GM23338 (cell line): ENCODE results near the gene CCNY. TPM values are rescaled to one million over a fixed set of nuclear protein-coding genes. Genes with fewer than 3 reads are reported as not detected.

Source experiments
- ATAC-seq: fragments of 200-7000 bp; cut with Tn5 transposase; 3 replicates; pipeline ENCODE4 v1.9.1; 2020
- DNase-seq: peaks from one replicate; pipeline ENCODE4 v3.0.0-alpha.2; 2015; ENCODE audit warnings: low spot score
- H2AFZ ChIP-seq: fragments of 200-600 bp; sonication (generic); 2 replicates; pipeline ENCODE4 v1.8.0; 2016; ENCODE audit warnings: antibody characterized with exemption, mild to moderate bottlenecking, moderate library complexity
- H3F3A ChIP-seq: fragments of 200-600 bp; sonication (generic); replicated peaks from 2 replicates; pipeline ENCODE4 v1.8.0; 2017; ENCODE audit warnings: antibody characterized with exemption, mixed run types, low read depth
- H3K27ac ChIP-seq: fragments of 200-600 bp; sonication (generic); 2 replicates; pipeline ENCODE4 v1.6.1; 2016; ENCODE audit warnings: low read depth
- H3K27me3 ChIP-seq: fragments of 200-600 bp; sonication (generic); 2 replicates; pipeline ENCODE4 v1.8.0; 2016; ENCODE audit warnings: mild to moderate bottlenecking, mixed run types, moderate library complexity; ENCODE audit not compliant: insufficient read depth
- H3K36me3 ChIP-seq: fragments of 200-600 bp; sonication (generic); 2 replicates; pipeline ENCODE4 v1.8.0; 2016; ENCODE audit warnings: mild to moderate bottlenecking; ENCODE audit not compliant: insufficient read depth
- H3K4me1 ChIP-seq: fragments of 200-600 bp; sonication (generic); 2 replicates; pipeline ENCODE4 v1.8.0; 2016; ENCODE audit warnings: mild to moderate bottlenecking, moderate library complexity; ENCODE audit not compliant: insufficient read depth
- H3K4me2 ChIP-seq: fragments of 200-600 bp; sonication (generic); 2 replicates; pipeline ENCODE4 v1.7.1; 2017; ENCODE audit warnings: mixed run types
- H3K4me3 ChIP-seq: fragments of 200-600 bp; sonication (generic); 2 replicates; pipeline ENCODE4 v1.6.1; 2016; ENCODE audit warnings: mixed run types
- H3K79me2 ChIP-seq: fragments of 200-600 bp; sonication (generic); replicated peaks from 2 replicates; pipeline ENCODE4 v1.8.0; 2017; ENCODE audit warnings: mild to moderate bottlenecking; ENCODE audit not compliant: insufficient read depth
- H3K9me2 ChIP-seq: fragments of 200-600 bp; sonication (generic); 2 replicates; pipeline ENCODE4 v1.8.0; 2017; ENCODE audit not compliant: insufficient read depth
- H4K20me1 ChIP-seq: fragments of 200-600 bp; sonication (generic); replicated peaks from 2 replicates; pipeline ENCODE4 v1.8.0; 2017; ENCODE audit warnings: mild to moderate bottlenecking; ENCODE audit not compliant: insufficient read depth
- H3K27ac Mint-ChIP-seq: 2 replicates; pipeline ENCODE4 v1.8.0; 2020; ENCODE audit warnings: inconsistent platforms, mild to moderate bottlenecking, moderate library complexity, mixed read lengths
- H3K27me3 Mint-ChIP-seq: 3 replicates; pipeline ENCODE4 v1.8.0; 2022; ENCODE audit warnings: low read depth, mild to moderate bottlenecking, moderate library complexity, mixed read lengths, inconsistent platforms; ENCODE audit not compliant: insufficient read depth, poor library complexity
- H3K36me3 Mint-ChIP-seq: 3 replicates; pipeline ENCODE4 v1.8.0; 2021; ENCODE audit warnings: low read depth, mild to moderate bottlenecking, inconsistent platforms, moderate library complexity, mixed read lengths
- H3K4me1 Mint-ChIP-seq: 3 replicates; pipeline ENCODE4 v1.8.0; 2020; ENCODE audit warnings: mild to moderate bottlenecking, inconsistent platforms, mixed read lengths
- H3K4me3 Mint-ChIP-seq: 3 replicates; pipeline ENCODE4 v1.8.0; 2021; ENCODE audit warnings: moderate library complexity, mild to moderate bottlenecking, inconsistent platforms, mixed read lengths
- H3K9me3 Mint-ChIP-seq: 3 replicates; pipeline ENCODE4 v1.8.0; 2020; ENCODE audit warnings: moderate library complexity, mild to moderate bottlenecking, inconsistent platforms, mixed read lengths
- CREB1 ChIP-seq: fragments of 250-450 bp; sonication (Bioruptor Pico); IDR thresholded peaks from 2 replicates; pipeline ENCODE4 v1.5.0; 2020; ENCODE audit warnings: low read depth, mild to moderate bottlenecking, moderate library complexity
- EZH2 ChIP-seq: fragments of 200-600 bp; sonication (generic); IDR thresholded peaks from one replicate; pipeline ENCODE4 v1.8.0; 2017; ENCODE audit warnings: antibody characterized with exemption, mild to moderate bottlenecking, low read depth; ENCODE audit not compliant: unreplicated experiment
- JUNB ChIP-seq: IDR thresholded peaks from one replicate; pipeline ENCODE4 v1.6.1; 2016; ENCODE audit warnings: antibody characterized with exemption; ENCODE audit not compliant: unreplicated experiment
- ZNF114 ChIP-seq: fragments of 250-450 bp; sonication (Bioruptor Pico); IDR thresholded peaks from 2 replicates; pipeline ENCODE4 v1.5.0; 2020; ENCODE audit warnings: mild to moderate bottlenecking, moderate library complexity
- ZNF331 ChIP-seq: fragments of 250-450 bp; sonication (Bioruptor Pico); IDR thresholded peaks from 2 replicates; pipeline ENCODE4 v1.5.0; 2020; ENCODE audit warnings: low read depth, mild to moderate bottlenecking, moderate library complexity
- polyA plus RNA-seq: library from polyadenylated mRNA; unstranded; fragments of >200 nt; fragmentation: Nextera tagmentation; extraction: Ambion mirVana; gene quantifications from 2 replicates; pipeline ENCODE4 v1.2.1, GENCODE V29; 2016
- total RNA-seq: library from RNA; depleted of rRNA; stranded (reverse); fragments of >200 nt; shearing (Covaris generic); gene quantifications from 2 replicates; pipeline ENCODE4 v1.2.3, GENCODE V29; 2014
- TF ChIP-seq, protein P1 (sequence below), 2 experiments: fragments of 200-600 bp in 1 of 2; sonication (generic) in 1 of 2; conservative IDR thresholded peaks; 2 replicates each; pipeline versions ENCODE4 v1.5.1 to v1.6.1; 2016 to 2017; ENCODE audit warnings: antibody characterized with exemption in 2 of 2, low read depth in 2 of 2, mild to moderate bottlenecking in 2 of 2, moderate library complexity in 1 of 2
- TF ChIP-seq, protein P2 (sequence below): IDR thresholded peaks from one replicate; pipeline ENCODE4 v1.6.1; 2018; ENCODE audit warnings: antibody characterized with exemption; ENCODE audit not compliant: unreplicated experiment

The CCNY gene
- total and polyA plus RNA-seq, 2 experiments from 2014 or later = 14.2 to 29.0 TPM

DNA sequence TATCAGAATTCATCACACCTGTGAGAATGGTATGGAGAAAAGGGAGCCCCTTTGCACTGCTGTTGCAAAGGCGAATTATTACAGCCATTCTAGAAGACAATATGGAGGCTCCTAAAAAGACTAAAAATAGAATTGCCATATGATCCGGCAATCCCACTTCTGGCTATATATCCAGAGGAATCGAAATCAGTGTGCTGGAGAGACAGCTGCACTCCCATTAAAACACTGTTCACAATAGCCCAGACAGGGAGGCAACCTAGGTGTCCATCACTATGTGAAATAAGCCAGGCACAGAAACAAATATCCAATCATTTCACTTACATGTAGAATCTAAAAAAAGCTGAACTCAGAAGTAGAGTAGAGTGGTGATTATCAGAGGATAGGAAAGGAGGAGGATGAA, 242.8 kb downstream of the CCNY start:
- 0 out of 2 replicates have a peak, but pooled peaks cover 3% of the 10 kb centered on the region for H3K9me2 ChIP-seq
- H3K4me3 Mint-ChIP-seq = no peak overlapping the region
- H3K4me1 ChIP-seq = no peaks in the 10 kb centered on the region
- TF ChIP-seq, protein P1, sequence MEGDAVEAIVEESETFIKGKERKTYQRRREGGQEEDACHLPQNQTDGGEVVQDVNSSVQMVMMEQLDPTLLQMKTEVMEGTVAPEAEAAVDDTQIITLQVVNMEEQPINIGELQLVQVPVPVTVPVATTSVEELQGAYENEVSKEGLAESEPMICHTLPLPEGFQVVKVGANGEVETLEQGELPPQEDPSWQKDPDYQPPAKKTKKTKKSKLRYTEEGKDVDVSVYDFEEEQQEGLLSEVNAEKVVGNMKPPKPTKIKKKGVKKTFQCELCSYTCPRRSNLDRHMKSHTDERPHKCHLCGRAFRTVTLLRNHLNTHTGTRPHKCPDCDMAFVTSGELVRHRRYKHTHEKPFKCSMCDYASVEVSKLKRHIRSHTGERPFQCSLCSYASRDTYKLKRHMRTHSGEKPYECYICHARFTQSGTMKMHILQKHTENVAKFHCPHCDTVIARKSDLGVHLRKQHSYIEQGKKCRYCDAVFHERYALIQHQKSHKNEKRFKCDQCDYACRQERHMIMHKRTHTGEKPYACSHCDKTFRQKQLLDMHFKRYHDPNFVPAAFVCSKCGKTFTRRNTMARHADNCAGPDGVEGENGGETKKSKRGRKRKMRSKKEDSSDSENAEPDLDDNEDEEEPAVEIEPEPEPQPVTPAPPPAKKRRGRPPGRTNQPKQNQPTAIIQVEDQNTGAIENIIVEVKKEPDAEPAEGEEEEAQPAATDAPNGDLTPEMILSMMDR (conservative IDR thresholded peaks at IDR 0.05; ENCODE audit: low read depth in 2 of 2) = no peak
- TF ChIP-seq CREB1 (CRISPR knock-in tag) (no peak), JUNB (no peak), ZNF331 (CRISPR knock-in tag) (no peak), ZNF114 (CRISPR knock-in tag) (no peak), EZH2 (no peak)
- peaks cover 2% of the 10 kb centered on the region for H3K27me3 Mint-ChIP-seq
- H3K9me3 Mint-ChIP-seq = no peaks in the 10 kb centered on the region
- 0 out of 2 replicates have a peak, but pooled peaks cover 3% of the 10 kb centered on the region for H3K36me3 ChIP-seq
- H3K27me3 ChIP-seq = no peaks in the 10 kb centered on the region
- no peak overlapping the region for H3K27ac ChIP-seq
- H3K4me1 Mint-ChIP-seq = peaks cover 3% of the 10 kb centered on the region
- no peaks in the 10 kb centered on the region for H4K20me1 ChIP-seq
- no peak overlapping the region for H3K4me2 ChIP-seq
- no peak overlapping the region for H2AFZ ChIP-seq
- no peak overlapping the region for H3K27ac Mint-ChIP-seq
- no peak for ATAC-seq
- H3K79me2 ChIP-seq = no peaks in the 10 kb centered on the region
- H3K4me3 ChIP-seq = no peak overlapping the region
- no peaks in the 10 kb centered on the region for H3F3A ChIP-seq
- peaks cover 2% of the 10 kb centered on the region; the same call in 1 of the 3 replicates for H3K36me3 Mint-ChIP-seq
- DNase-seq = no peak

DNA sequence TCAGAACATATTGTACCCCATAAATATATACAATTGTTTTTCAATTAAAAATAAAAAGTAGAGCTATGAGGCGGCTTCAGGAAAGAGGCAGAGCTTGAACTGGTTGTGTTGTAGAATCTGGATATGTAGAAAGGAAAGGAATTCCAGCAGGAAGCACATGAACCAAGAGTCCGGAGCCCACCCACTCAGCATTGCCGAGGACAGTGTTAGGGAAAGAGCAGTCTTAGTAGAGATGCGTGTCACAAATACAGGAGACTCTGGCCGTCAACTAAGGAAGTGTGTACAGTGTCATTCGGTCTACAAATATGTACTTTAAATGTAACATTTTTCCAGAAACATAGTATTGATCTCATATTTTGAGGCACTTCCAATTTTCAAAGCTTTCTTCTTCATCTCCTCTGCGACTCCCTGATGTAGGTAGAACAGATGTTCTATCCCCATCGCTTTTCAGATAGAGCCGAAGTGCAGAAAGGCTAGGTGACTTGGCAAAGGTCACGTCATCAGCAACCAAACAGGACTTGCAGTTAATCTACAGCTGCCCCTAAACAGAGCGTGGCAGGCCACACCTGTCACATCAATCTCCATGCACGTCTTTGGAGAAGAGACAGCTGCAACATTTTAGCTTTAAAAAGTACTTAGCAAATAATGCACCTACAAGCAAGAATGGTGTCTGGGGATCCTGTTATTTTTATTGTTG, 243.6 kb downstream of the CCNY start:
- Histone ChIP-seq H3K36me3 (0 out of 2 replicates have a peak, but pooled peaks cover 3% of the 10 kb centered on the region), H3K4me3 (no peak overlapping the region), H3K9me2 (0 out of 2 replicates have a peak, but pooled peaks cover 3% of the 10 kb centered on the region), H3F3A (no peaks in the 10 kb centered on the region), H3K27me3 (no peaks in the 10 kb centered on the region), H3K4me1 (no peaks in the 10 kb centered on the region), H3K4me2 (no peak overlapping the region), H3K27ac (no peak overlapping the region), H3K79me2 (no peaks in the 10 kb centered on the region), H4K20me1 (no peaks in the 10 kb centered on the region), H2AFZ (no peak overlapping the region)
- H3K27ac Mint-ChIP-seq = no peak overlapping the region
- H3K27me3 Mint-ChIP-seq = peaks cover 2% of the 10 kb centered on the region
- DNase-seq (no peak), ATAC-seq (no peak)
- no peaks in the 10 kb centered on the region for H3K4me1 Mint-ChIP-seq
- peaks cover 2% of the 10 kb centered on the region; the same call in 1 of the 3 replicates for H3K9me3 Mint-ChIP-seq
- TF ChIP-seq, protein P2, sequence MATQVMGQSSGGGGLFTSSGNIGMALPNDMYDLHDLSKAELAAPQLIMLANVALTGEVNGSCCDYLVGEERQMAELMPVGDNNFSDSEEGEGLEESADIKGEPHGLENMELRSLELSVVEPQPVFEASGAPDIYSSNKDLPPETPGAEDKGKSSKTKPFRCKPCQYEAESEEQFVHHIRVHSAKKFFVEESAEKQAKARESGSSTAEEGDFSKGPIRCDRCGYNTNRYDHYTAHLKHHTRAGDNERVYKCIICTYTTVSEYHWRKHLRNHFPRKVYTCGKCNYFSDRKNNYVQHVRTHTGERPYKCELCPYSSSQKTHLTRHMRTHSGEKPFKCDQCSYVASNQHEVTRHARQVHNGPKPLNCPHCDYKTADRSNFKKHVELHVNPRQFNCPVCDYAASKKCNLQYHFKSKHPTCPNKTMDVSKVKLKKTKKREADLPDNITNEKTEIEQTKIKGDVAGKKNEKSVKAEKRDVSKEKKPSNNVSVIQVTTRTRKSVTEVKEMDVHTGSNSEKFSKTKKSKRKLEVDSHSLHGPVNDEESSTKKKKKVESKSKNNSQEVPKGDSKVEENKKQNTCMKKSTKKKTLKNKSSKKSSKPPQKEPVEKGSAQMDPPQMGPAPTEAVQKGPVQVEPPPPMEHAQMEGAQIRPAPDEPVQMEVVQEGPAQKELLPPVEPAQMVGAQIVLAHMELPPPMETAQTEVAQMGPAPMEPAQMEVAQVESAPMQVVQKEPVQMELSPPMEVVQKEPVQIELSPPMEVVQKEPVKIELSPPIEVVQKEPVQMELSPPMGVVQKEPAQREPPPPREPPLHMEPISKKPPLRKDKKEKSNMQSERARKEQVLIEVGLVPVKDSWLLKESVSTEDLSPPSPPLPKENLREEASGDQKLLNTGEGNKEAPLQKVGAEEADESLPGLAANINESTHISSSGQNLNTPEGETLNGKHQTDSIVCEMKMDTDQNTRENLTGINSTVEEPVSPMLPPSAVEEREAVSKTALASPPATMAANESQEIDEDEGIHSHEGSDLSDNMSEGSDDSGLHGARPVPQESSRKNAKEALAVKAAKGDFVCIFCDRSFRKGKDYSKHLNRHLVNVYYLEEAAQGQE = no peak
- H3K36me3 Mint-ChIP-seq = peaks cover 2% of the 10 kb centered on the region; the same call in 1 of the 3 replicates
- no peak overlapping the region for H3K4me3 Mint-ChIP-seq
